Measurements from ENCODE around the gene MGAT4A.
"Not testable (repeated sequence)": the region's sequence is repeated elsewhere in the genome, so short reads cannot be mapped to it uniquely, and the experiment has no call there.

Gene MGAT4A

DNA sequence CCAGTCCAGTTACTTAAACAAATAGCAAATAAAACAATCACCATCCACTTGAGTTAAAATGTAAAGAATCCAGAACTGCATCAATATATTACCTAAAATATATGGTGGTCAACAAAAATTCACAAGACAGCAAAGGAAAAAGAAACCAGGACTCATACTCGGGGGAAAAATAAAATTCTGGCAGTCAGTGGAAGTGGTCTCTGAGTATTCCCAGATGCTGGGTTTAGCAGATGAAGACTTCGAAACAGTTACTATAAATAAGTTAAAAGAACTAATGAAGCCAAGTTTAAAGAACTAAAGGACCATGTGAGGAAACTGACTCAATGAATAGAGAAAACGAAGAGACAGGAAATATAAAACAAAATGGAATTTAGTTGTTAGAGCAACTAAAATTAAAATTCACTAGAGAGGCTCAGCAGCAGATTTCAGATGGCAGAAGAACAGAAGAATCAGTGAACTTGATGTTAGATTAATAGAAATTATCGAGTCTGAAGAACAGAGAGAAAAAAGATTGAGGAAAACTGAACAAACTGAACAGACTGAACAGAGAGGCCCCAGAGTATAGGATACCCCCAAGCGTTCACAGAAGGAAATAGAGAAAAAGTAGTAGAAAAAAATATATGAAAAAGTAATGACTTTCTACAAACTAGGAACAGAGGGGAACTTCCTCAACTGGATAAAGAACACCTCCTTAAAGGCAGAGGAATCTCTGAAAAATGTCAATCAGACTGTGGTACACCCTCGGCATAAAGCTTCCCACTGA is 27.9 kb downstream of the MGAT4A start:
- DNase-seq (ENCODE audit: low read depth): no peak

DNA sequence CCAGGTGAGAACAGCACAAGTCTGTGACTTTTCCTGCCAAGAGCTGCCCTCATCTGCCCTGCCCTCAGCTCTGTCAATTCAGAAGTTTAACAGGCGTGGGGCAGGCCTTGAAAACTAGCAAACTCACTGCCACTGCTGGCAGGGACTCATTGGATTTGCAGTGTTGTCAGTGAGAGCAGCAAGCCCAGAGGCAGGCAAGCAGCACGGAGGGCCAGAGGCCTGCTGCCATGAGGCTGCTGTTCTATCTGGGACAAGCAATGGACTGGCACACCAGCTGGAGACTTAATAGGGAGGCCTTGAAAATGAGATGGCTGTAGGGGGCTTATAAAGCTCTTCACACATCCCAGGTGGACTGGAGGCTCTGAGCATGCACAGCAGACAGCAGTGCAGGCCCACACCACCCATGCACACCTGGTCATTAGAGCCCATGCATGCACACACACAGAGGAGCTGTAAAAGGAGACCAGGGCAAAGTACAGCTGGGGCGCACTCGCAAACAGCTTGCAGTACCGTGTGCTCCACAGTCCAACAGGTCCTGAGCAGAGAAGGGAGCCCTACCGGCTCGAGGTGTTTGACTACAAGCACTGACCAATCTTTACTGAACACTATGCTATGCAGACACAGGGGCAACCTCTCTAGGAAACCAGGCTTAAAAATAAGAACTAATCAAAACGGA is 28.7 kb downstream of the MGAT4A start:
- DNase-seq (ENCODE audit: low read depth): no peak

DNA sequence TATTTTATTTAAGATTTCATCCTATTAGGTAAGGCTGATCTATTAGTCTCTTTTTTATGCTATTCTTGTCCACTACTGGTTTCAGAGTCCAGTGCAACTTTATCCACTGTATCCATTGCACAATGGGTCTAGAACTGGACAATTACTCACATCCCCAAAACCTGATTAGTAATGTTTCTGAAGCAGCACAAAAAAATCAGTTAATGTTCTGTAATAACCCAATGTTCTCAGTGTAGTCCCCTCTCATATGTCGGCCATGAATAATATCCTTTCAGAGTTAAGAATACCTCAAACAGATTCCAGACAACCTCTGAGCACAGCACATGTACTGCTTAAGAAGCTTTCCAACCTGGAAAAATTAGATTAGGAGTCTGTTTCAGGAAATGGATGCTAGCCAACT is 29.7 kb downstream of the MGAT4A start:
- no peak for DNase-seq (ENCODE audit: low read depth)

DNA sequence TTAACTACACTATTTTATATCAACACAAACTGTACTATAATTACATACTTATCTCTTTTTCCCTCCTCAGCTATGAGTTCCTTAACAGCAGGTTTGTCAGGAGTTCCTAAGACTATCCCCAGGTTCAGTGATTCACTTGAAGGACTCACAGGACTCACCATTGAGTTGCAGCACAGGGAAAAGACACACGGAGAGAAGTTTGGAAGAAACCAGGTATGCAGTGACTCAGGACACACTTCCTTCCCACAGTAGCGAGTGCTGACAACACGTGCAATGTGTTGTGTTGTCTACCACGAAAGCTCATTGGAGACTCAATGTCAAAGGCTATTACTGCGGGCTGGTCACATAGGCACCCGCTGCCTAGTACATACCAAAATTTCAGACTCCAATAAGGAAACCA is 32.0 kb downstream of the MGAT4A start:
- no peak for DNase-seq (ENCODE audit: low read depth)

DNA sequence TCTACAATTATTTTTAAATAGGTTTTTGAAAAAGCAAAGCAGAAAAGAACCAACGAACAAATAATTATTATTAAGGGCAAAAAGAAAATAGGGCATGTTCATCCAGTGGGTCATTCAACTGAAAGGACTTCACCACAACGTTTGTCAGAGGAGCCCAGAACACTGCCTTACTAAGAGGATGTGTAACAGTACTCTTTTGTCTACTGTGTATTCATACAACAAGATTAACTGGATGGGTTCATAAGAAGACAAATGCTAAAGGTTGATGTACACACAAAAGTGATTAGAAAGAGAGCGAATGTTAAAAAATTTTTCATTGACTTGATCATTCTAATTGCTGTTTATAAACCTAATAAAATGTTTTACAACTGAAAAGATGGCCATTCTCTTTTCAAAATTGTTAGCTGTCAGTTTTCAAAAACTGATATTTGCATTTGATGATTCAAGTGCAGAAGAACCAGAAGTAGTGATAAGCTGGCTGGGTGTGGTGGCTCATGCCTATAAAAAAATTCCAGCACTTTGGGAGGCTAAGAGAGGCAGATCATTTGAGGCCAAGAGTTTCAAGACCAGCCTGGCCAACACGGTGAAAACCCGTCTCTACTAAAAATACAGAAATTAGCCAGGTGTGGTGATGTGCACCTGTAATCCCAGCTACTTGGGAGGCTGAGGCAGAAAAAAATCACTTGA is 33.1 kb downstream of the MGAT4A start:
- no peak for DNase-seq (ENCODE audit: low read depth)

DNA sequence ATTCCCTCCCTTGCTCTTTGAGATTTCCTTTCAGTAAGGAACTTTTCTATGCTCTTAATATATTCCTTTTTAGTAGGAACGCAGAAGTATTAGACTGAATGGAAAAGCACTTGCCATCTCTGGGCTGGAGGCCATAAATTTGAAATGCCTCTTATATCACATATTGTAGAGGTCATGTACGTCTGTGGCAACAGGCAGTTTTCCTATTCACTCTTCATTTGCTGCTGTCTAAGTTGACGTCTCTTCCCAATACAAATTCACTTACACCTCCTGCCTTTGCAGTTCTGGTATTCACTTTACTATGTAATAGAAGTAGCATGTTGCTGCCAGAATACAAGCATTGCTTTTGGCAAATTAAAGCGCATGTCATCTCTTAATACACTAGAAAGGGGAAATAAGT is 34.7 kb downstream of the MGAT4A start:
- no peak for DNase-seq (ENCODE audit: low read depth)

DNA sequence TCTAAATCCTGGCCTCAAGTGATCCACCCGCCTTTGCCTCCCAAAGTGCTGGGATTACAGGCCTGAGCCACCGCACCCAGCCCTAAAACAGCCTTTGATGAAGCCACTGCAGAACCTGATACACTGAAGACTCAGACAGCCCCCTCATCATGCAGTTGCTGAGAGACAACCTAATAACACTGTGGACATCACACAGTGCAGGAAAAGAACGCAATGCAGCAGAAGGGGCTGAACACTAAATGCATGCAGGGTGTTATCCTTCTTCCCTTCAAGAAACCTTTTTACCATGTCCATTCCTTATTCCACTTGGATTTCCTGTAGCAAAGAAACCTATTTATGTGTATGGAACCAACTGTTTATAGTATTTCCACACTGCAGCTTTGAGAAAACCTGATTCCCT is 35.7 kb downstream of the MGAT4A start:
- DNase-seq (ENCODE audit: low read depth): no peak

DNA sequence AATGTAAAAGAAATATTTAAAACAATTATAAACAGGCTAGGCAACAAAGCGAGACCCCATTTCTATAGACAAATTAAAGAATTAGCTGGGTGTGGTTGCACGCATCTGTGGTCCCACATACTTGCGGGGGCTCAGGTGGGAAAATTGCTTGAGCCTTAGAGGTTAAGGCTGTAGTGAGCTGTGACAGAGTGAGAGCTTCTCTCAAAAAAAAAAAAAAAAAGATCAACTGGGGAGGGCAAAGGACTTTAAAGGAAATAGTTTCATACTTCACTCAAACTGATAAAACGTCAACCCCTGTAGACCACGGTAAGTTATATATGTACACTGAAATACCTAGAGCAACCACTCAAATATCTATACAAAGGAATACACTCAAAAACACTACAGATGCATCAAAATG is 37.5 kb downstream of the MGAT4A start:
- DNase-seq (ENCODE audit: low read depth): no peak

DNA sequence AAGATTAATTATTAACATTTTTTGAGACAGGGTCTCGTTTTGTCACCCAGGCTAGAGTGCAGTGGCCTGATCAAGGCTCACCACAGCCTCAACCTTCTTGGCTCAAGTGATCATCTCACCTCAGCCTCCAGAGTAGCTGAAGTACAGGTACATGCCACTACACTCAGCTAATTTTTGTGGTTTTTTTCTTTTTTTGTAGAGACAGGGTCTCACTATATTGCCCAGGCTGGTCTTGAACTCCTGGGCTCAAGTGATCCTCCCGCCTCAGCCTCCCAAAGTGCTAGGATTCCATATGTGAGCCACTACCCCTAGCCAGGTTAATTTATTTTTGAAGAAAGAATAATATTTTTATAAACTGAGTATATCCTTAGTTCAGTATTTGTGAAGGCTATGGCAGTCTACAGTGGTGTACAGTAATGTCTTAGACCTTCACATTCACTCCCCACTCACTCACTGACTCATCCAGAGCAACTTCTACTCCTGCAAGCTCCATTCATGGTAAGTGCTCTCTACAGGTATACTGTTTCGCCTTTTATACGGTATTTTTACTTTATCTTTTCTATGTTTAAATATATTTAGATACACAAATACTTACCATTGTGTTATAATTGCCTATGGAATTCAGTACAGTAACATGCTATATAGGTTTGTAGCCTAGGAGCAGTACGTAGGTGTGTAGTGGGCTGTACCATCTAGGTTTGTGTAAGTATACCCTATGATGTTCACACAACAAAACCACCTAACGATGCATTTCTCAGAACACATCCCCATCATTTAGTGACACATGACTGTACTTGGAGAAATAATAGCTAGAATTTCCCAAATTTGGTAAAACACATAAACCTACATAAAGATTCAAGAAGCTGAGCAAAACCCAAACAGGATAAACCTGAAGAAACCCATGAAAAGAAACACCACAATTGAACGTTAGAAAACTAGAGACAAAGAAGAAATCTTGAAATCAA is 38.6 kb downstream of the MGAT4A start:
- no peak for DNase-seq (ENCODE audit: low read depth)

DNA sequence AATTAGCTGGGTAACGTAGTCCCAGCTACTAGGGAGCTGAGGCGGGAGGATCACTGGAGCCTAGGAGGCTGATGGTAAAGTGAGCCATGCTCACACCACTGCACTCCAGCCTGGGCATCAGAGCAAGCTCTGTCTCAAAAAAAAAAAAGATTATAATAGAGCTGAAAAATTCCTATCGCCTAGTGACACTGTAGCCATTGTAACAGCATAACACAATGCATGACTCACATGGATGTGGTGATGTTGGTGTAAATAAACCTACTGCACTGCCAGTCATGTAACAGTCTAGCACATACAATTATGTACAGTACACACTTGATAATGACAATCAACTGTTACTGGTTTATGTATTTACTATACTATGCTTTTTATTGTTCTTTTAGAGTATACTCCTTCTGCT is 39.6 kb downstream of the MGAT4A start:
- no peak for DNase-seq (ENCODE audit: low read depth)

DNA sequence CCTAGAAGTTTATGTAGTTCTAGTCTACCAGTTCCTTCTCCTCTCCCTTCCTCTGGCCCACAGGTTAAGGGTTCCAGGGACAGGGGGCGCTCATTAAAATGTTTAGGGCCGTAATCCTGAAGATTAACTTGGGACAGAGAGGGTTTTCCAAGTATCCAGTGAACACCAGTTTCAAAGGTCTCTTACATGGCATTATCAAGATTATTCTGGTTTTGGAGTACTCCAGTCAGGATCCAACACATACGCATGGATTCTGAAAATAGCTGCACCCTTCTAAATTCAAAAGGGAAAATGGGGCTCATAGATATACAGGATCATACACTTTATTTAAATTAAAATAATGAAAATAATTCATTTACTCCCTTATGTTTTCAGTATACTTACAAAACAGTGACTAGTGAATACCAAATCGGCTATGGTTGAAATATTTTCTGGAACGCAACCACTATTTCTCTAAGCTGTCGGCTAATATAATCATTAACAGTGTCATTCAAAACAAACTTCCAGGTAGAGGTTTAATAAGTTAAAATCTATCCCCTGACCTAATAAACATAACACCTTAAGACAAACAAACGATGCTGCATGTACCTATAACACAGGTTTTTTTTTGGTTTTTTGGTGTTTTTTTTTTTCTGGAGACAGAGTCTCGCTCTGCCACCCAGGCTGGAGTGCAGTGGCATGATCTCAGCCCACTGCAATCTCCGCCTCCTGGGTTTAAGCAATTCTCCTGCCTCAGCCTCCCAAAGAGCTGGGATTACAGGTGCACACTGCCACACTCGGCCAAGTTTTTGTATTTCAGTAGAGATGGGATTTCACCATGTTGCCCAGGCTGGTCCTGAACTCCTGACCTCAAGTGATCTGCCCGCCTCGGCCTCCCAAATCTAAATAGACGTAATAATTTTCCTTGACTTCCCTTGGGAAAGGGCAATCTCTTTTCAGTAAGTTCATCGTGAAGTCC is 44.7 kb downstream of the MGAT4A start:
- DNase-seq (ENCODE audit: low read depth): no peak

DNA sequence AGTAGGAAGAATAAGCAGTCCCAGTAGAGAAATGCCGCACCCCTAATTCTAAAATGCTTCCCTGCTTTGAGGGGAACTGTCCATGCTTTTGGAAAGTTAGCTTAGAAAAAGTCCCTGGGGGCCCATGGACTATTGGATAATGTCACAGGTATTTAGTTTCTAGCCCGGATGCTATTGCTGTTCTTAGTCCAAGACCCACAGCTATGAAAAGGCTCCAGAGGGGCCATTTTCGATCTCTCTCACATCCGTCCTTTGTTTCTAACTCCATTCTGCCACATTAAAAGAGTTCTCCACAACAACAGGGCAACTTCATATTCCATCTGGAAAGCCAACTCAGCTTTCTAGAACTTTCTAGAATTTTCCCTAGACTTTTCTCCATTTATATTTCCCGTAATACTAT is 47.2 kb downstream of the MGAT4A start:
- DNase-seq (ENCODE audit: low read depth): no peak

DNA sequence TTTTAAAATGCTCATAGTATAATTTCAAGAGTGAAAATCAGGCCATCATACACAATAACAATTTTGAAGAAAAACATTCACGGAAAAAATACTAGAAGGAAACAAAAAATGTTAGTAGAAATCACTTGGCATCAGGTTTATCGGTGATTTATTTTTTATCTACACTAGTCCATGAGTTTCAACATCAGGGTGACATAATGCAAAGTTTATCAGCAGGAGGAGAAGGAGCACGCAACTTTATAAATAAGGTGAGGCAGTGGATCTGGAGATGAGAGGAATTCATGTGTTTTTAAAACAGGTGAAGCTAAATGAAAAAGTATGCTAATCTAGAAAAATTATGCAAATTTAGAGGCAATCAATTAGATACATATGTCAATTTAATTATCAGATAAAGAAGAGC is 54.2 kb downstream of the MGAT4A start:
- no peak for DNase-seq (ENCODE audit: low read depth)

DNA sequence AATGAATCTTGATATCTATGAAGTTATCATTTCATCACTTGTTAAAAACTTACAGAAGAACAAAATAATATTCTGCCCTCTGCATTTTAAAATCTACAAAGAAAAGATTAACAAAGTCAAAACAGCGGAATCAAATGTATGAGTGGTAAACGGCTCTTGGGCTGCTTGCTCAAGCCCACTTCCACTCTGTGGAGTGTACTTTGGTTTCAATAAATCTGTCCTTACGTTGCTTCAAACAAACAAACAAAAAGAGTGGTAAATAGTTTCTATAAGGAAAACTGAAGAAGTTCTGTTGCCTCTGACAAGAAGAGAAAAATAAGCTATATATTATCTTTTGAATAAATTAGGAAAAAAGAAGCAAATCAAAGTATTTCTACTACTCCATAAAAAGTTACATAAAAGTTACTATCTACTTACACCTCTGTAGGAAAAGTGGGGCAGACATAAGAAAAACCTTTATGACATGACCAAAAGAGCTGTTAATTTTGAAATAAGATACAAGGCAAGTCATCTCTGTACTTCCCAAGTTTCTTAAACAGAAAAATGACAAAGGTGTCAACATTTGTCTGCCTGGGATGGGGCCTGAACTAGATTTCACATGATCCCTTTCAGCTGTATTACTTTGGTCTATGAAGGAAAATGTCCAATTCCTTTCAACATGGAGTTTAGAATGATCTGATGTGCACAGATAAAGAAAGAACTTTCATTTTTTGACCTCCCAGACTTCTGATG is 56.5 kb downstream of the MGAT4A start:
- no peak for DNase-seq (ENCODE audit: low read depth)

DNA sequence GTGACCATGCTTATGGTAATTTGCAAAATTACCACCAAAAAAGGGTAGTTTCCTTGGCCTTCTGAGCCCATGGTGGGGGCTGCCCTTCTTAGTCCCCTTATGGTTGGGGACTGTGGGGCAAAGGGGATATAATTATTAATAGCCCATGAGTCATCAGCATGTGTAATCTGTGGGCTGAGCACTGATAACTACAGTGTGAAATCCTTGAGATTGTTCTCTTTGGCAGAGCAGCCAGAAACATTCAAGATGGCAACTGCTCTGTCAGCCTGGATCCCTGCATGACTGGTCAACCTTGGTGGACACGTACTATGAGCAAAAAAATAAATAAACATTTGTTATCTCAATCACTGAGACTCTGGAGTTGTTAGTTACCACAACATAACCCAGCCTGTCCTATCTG is 61.3 kb downstream of the MGAT4A start:
- DNase-seq (ENCODE audit: low read depth): no peak

DNA sequence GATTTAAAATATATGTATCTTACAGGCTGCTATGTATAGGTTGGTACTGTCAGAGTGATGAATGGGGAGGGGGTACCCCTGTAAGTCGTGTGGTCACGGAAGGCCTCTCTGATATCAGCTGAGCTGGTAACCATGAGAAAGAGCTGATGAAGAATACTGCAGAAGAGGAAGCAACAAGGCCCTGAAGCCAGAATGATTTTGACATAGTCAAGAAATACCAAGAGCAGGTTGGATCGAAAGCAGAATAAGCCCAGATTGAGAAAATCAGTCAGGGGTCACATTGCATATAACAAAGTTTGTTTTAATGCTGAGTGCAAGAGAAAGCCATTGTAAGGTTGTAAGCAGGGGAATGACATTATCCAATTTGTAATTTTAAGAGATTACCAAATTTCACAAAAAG is 65.3 kb downstream of the MGAT4A start:
- no peak for DNase-seq (ENCODE audit: low read depth)

DNA sequence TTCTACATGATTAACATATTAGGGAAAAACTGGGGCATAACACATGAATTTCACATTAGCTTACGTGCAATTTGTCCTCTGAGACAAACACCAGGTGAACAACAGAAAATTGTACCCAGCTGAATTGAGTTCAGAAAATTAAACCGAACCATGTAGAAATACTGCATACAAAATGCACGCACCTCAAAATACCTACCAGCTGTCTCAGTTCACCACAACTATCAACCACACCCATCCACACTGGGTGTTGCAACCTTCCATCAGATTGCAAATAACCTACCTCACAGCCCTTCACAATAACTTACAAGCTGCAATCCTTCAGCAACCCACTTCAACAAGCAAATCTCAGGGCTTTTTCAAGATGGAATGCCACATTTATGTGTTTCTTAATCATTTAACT is 66.6 kb downstream of the MGAT4A start:
- no peak for DNase-seq (ENCODE audit: low read depth)

DNA sequence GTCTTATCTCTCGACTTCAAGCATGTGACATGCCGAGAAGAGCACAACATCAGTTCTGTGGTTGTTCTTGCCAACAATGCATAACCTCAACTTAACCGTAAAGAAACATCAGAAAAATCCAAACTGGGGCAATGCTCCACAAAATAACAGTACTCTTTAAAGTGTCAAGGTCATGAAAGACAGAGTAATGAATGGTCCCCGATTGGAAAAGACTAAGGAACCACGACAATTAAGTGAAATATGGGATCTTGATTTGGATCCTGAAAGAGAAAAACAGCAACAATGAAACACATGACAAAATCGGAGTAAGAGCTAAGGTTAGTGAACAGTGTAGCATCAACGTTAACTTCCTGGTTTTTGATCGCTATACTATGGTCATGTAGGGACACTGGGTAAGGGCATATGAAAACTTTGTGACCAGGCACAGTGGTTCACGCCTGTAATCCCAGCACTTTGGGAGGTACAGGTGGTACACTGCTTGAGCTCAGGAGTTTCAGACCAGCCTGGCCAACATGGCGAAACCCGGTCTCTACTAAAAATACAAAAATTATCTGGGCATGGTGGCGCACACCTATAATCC is 67.3 kb downstream of the MGAT4A start:
- DNase-seq (ENCODE audit: low read depth): no peak

DNA sequence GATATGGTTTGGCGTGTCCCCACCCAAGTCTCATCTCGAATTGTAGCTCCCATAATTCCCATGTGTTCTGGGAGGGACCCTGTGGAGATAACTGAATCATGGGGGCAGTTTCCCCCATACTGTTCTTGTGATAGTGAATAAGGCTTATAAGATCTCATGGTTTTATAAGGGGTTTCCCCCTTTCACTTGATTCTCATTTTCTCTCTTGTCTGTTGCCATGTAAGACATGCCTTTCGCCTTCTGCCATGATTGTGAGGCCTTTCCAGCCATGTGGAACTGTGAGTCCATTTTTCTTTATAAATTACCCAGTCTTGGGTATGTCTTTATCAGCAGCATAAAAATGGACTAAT is 71.5 kb downstream of the MGAT4A start:
- DNase-seq (ENCODE audit: low read depth): not testable (repeated sequence)
